Neural cell (in vitro differentiated cells): ENCODE results near the gene ATP2A2. TPM values are rescaled to one million over a fixed set of nuclear protein-coding genes. Genes with fewer than 3 reads are reported as not detected.

Experiments used
- H2AFZ ChIP-seq: fragments of 200-600, 300-800 bp; sonication (generic), shearing (Covaris generic); 2 replicates; pipeline ENCODE4 v1.6.0; 2014; ENCODE audit warnings: low read depth, mild to moderate bottlenecking, antibody characterized with exemption, low read length, moderate library complexity
- H3F3A ChIP-seq: fragments of 200-600 bp; shearing (Covaris generic); 2 replicates; pipeline ENCODE4 v1.6.1; 2016; ENCODE audit warnings: mild to moderate bottlenecking, moderate library complexity, mixed read lengths, antibody characterized with exemption, low read length; ENCODE audit not compliant: insufficient read depth, poor library complexity, severe bottlenecking
- H3K27ac ChIP-seq: fragments of 200-600, 300-800 bp; sonication (generic), shearing (Covaris generic); 2 replicates; pipeline ENCODE4 v1.5.1; 2014; ENCODE audit warnings: mild to moderate bottlenecking, low read length, moderate library complexity
- H3K27me3 ChIP-seq: fragments of 300-800, 200-600 bp; sonication (generic), shearing (Covaris generic); 2 replicates; pipeline ENCODE4 v1.6.0; 2014; ENCODE audit warnings: mild to moderate bottlenecking, low read depth, low read length, moderate library complexity; ENCODE audit not compliant: insufficient read depth
- H3K36me3 ChIP-seq: fragments of 300-800, 200-600 bp; sonication (generic), shearing (Covaris generic); 2 replicates; pipeline ENCODE4 v1.5.1; 2014; ENCODE audit warnings: mild to moderate bottlenecking, antibody characterized with exemption, low read length, moderate library complexity; ENCODE audit not compliant: insufficient read depth
- H3K4me2 ChIP-seq: fragments of 300-800, 200-600 bp; sonication (generic), shearing (Covaris generic); 2 replicates; pipeline ENCODE4 v1.6.0; 2014; ENCODE audit warnings: mild to moderate bottlenecking, low read length
- H3K4me3 ChIP-seq: fragments of 300-800, 200-600 bp; sonication (generic), shearing (Covaris generic); 2 replicates; pipeline ENCODE4 v1.5.1; 2014; ENCODE audit warnings: mild to moderate bottlenecking, low read length, moderate library complexity
- H3K79me2 ChIP-seq: fragments of 200-600 bp; shearing (Covaris generic); replicated peaks from 2 replicates; pipeline ENCODE4 v1.6.0; 2014; ENCODE audit warnings: mild to moderate bottlenecking, low read length, moderate library complexity; ENCODE audit not compliant: insufficient read depth
- H3K9ac ChIP-seq: fragments of 300-800, 200-600 bp; sonication (generic), shearing (Covaris generic); 2 replicates; pipeline ENCODE4 v1.6.1; 2016; ENCODE audit warnings: mild to moderate bottlenecking, low read length, mixed read lengths
- H3K9me2 ChIP-seq: fragments of 200-600 bp; shearing (Covaris generic); 2 replicates; pipeline ENCODE4 v1.6.1; 2016; ENCODE audit warnings: mild to moderate bottlenecking, low read length, mixed read lengths; ENCODE audit not compliant: insufficient read depth
- H3K9me3 ChIP-seq: fragments of 200-600, 300-800 bp; sonication (generic), shearing (Covaris generic); 2 replicates; pipeline ENCODE4 v1.6.1; 2016; ENCODE audit warnings: mild to moderate bottlenecking, mixed run types, low read length, moderate library complexity, mixed read lengths
- H4K20me1 ChIP-seq: fragments of 200-600 bp; shearing (Covaris generic); 2 replicates; pipeline ENCODE4 v1.6.1; 2016; ENCODE audit warnings: mild to moderate bottlenecking, mixed run types; ENCODE audit not compliant: insufficient read depth
- CTCF ChIP-seq: fragments of 450-650 bp; IDR thresholded peaks from 2 replicates; pipeline ENCODE4 v1.5.1; 2014; ENCODE audit warnings: antibody characterized with exemption, mild to moderate bottlenecking, moderate library complexity; ENCODE audit not compliant: poor library complexity, severe bottlenecking
- EP300 ChIP-seq: fragments of 450-650 bp; conservative IDR thresholded peaks from 2 replicates; pipeline ENCODE4 v1.6.1; 2014; ENCODE audit warnings: antibody characterized with exemption, mild to moderate bottlenecking, moderate library complexity; ENCODE audit not compliant: poor library complexity, severe bottlenecking
- EZH2 ChIP-seq: fragments of 200-600, 300-800 bp; shearing (Covaris generic), sonication (generic); IDR thresholded peaks from 2 replicates; pipeline ENCODE4 v1.6.1; 2014; ENCODE audit warnings: antibody characterized with exemption, low read length, borderline replicate concordance, mild to moderate bottlenecking; ENCODE audit not compliant: insufficient read depth, poor library complexity, severe bottlenecking
- MXI1 ChIP-seq: fragments of 450-650 bp; conservative IDR thresholded peaks from 2 replicates; pipeline ENCODE4 v1.6.1; 2014; ENCODE audit warnings: antibody characterized with exemption, mild to moderate bottlenecking; ENCODE audit not compliant: poor library complexity, severe bottlenecking
- POLR2AphosphoS5 ChIP-seq: IDR thresholded peaks from 2 replicates; pipeline ENCODE4 v1.6.1; 2012
- RAD21 ChIP-seq: fragments of 450-650 bp; conservative IDR thresholded peaks from 2 replicates; pipeline ENCODE4 v1.6.1; 2014; ENCODE audit warnings: antibody characterized with exemption, mild to moderate bottlenecking, moderate library complexity
- REST ChIP-seq: IDR thresholded peaks from 2 replicates; pipeline ENCODE4 v1.6.1; 2012; ENCODE audit warnings: borderline replicate concordance
- SMC3 ChIP-seq: fragments of 450-650 bp; conservative IDR thresholded peaks from 2 replicates; pipeline ENCODE4 v1.6.1; 2014; ENCODE audit warnings: antibody characterized with exemption, mild to moderate bottlenecking, moderate library complexity; ENCODE audit not compliant: poor library complexity
- TAF1 ChIP-seq: IDR thresholded peaks from 2 replicates; pipeline ENCODE4 v1.6.1; 2012; ENCODE audit warnings: low read depth
- polyA plus RNA-seq: library from polyadenylated mRNA; depleted of rRNA; stranded (reverse); fragments of >200 nt; gene quantifications from 2 replicates; pipeline ENCODE4 v1.2.3, GENCODE V29; 2014

The ATP2A2 gene
- polyA plus RNA-seq, 1 donor from 2014 or later, result 49.0 TPM

GRCh38 chr12:110371408-110372055 is 90.5 kb downstream of the ATP2A2 start:
- H3K4me3 ChIP-seq, result no peak overlapping the region
- H2AFZ ChIP-seq, result no peak overlapping the region
- H3K9ac ChIP-seq, result no peak overlapping the region
- H4K20me1 ChIP-seq, result no peaks in the 10 kb centered on the region
- H3K9me3 ChIP-seq, result no peaks in the 10 kb centered on the region
- no peaks in the 10 kb centered on the region for H3K9me2 ChIP-seq
- H3K4me2 ChIP-seq, result no peak overlapping the region
- H3K27me3 ChIP-seq, result no peaks in the 10 kb centered on the region
- H3F3A ChIP-seq, result no peaks in the 10 kb centered on the region
- TF ChIP-seq POLR2AphosphoS5 (no peak), SMC3 (no peak), TAF1 (no peak), CTCF (no peak), EZH2 (no peak), REST (no peak), EP300 (no peak), MXI1 (no peak), RAD21 (no peak)
- no peaks in the 10 kb centered on the region for H3K36me3 ChIP-seq
- no peaks in the 10 kb centered on the region for H3K79me2 ChIP-seq
- no peak overlapping the region for H3K27ac ChIP-seq

- no peaks in the 10 kb centered on the region for H3K9me3 ChIP-seq
- no peak overlapping the region for H3K4me2 ChIP-seq
- TF ChIP-seq CTCF (no peak), RAD21 (no peak), EP300 (no peak), TAF1 (no peak), POLR2AphosphoS5 (no peak), REST (no peak), SMC3 (no peak), MXI1 (no peak), EZH2 (no peak)
- H3K27ac ChIP-seq, result no peak overlapping the region
- H3K79me2 ChIP-seq, result no peaks in the 10 kb centered on the region
- H3K4me3 ChIP-seq, result no peak overlapping the region
- no peaks in the 10 kb centered on the region for H4K20me1 ChIP-seq
- no peaks in the 10 kb centered on the region for H3K27me3 ChIP-seq
- no peaks in the 10 kb centered on the region for H3F3A ChIP-seq
- H3K36me3 ChIP-seq, result no peaks in the 10 kb centered on the region
- H2AFZ ChIP-seq, result no peak overlapping the region
- no peak overlapping the region for H3K9ac ChIP-seq
- no peaks in the 10 kb centered on the region for H3K9me2 ChIP-seq
Observed at GRCh38 chr12:110372056-110372425, 91.0 kb downstream of the ATP2A2 start.
